IMR-90 (cell line): Measurements from ENCODE around the gene CERS6.

ENCODE experiments used
- BHLHE40 ChIP-seq: fragments of 150-350 bp; IDR thresholded peaks from 2 replicates; pipeline ENCODE4 v1.6.1; 2016; ENCODE audit warnings: mild to moderate bottlenecking, low read depth, low read length
- CTCF ChIP-seq: conservative IDR thresholded peaks from 2 replicates; pipeline ENCODE4 v1.5.1; 2012; ENCODE audit warnings: mild to moderate bottlenecking, low read depth, low read length, improper control_type of control experiment
- FOS ChIP-seq: fragments of 150-350 bp; IDR thresholded peaks from 2 replicates; pipeline ENCODE4 v1.6.1; 2016; ENCODE audit warnings: low read depth, low read length
- MAFK ChIP-seq: IDR thresholded peaks from 2 replicates; pipeline ENCODE4 v1.6.1; 2012; ENCODE audit warnings: low read depth, low read length, improper control_type of control experiment
- MXI1 ChIP-seq: IDR thresholded peaks from 2 replicates; pipeline ENCODE4 v1.6.1; 2012; ENCODE audit warnings: low read depth, mild to moderate bottlenecking, low read length, moderate library complexity, borderline replicate concordance
- POLR2A ChIP-seq: IDR thresholded peaks from 2 replicates; pipeline ENCODE4 v1.6.1; 2012; ENCODE audit warnings: mild to moderate bottlenecking, low read depth, low read length
- RAD21 ChIP-seq: IDR thresholded peaks from 2 replicates; pipeline ENCODE4 v1.6.1; 2012; ENCODE audit warnings: low read length, improper control_type of control experiment
- SMC3 ChIP-seq: fragments of 150-350 bp; IDR thresholded peaks from 2 replicates; pipeline ENCODE4 v1.6.1; 2016; ENCODE audit warnings: low read depth, mild to moderate bottlenecking, antibody characterized with exemption, low read length, moderate library complexity
- USF2 ChIP-seq: fragments of 150-350 bp; IDR thresholded peaks from 2 replicates; pipeline ENCODE4 v1.6.1; 2017; ENCODE audit warnings: mild to moderate bottlenecking, antibody characterized with exemption, low read length, low read depth

GRCh38 chr2:168801471-168801870, 345.4 kb downstream of the CERS6 start:
- TF ChIP-seq MXI1 (no peak), USF2 (no peak), POLR2A (no peak), CTCF (no peak), FOS (no peak), MAFK (no peak), SMC3 (no peak), RAD21 (no peak), BHLHE40 (no peak)
